ENCODE data around the gene NINJ1. TPM values are rescaled to one million over a fixed set of nuclear protein-coding genes. Genes with fewer than 3 reads are reported as not detected.

The NINJ1 gene
- total and polyA plus RNA-seq, 2 of the 13 experiments (the other 11 are each of a cell fraction or from before 2014, with no cell fraction given) = 81.2 to 92.1 TPM

DNA sequence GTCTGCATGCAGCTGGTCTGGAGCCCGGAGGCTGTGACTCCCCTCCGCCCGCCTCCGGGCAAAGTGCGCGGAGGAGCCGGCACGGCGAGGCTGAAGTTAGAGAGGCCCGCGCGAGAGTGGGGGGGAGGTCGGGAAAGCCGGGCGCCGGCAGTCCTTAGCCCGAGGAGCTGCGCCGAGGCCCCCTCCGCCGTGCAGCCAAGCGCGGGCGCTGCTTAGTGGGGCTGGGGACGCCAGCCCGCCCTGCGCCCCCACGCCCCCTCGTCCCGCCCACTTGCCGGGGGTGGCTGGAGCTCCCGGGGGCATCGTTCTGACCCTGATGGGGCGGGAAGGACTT, 403 bp downstream of the NINJ1 start (continued):
- TF ChIP-seq PTBP1 (IDR thresholded peaks at IDR 0.05; ENCODE audit: low read depth, low read length, poor library complexity, severe bottlenecking) = peak; percentile 51
- TF ChIP-seq, protein P1, sequence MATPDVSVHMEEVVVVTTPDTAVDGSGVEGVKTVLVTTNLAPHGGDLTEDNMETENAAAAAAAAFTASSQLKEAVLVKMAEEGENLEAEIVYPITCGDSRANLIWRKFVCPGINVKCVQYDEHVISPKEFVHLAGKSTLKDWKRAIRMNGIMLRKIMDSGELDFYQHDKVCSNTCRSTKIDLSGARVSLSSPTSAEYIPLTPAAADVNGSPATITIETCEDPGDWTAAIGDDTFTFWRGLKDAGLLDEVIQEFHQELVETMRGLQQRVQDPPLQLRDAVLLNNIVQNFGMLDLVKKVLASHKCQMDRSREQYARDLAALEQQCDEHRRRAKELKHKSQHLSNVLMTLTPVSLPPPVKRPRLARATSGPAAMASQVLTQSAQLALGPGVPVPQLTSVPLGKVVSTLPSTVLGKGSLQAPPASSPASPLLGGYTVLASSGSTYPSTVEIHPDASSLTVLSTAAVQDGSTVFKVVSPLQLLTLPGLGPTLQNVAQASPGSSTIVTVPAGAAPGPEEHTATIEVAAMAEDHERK (CRISPR knock-in tag; IDR thresholded peaks at IDR 0.05; ENCODE audit: low read depth) = 0 out of 2 replicates have a peak, but pooled peaks have one; percentile 28
- no peak for TF ChIP-seq DPF2 (CRISPR knock-in tag; IDR thresholded peaks at IDR 0.05; ENCODE audit: borderline replicate concordance, low read depth)
- peak; percentile 13; the same call in 1 of the 2 replicates for TF ChIP-seq ISL2 (CRISPR knock-in tag; IDR thresholded peaks at IDR 0.05)
- TF ChIP-seq ASH2L (IDR thresholded peaks at IDR 0.05; ENCODE audit: insufficient read length, low read depth, low read length) = peak; percentile 48
- peak; percentile 81; the same call in 1 of the 2 replicates for TF ChIP-seq HOXD1 (CRISPR knock-in tag; IDR thresholded peaks at IDR 0.05)
- no peak for TF ChIP-seq RBFOX2 (IDR thresholded peaks at IDR 0.05; ENCODE audit: low read depth, low read length)
- TF ChIP-seq NCOR1 (IDR thresholded peaks at IDR 0.05; ENCODE audit: borderline replicate concordance, low read length) = peak; percentile 80; the same call in 1 of the 2 replicates
- 0 out of 2 replicates have a peak, but pooled peaks have one; percentile 57 for TF ChIP-seq CC2D1A (CRISPR knock-in tag; IDR thresholded peaks at IDR 0.05)
- TF ChIP-seq ZNF547 (CRISPR knock-in tag; IDR thresholded peaks at IDR 0.05) = no peak
- no peak for TF ChIP-seq SOX6 (IDR thresholded peaks at IDR 0.05)
- TF ChIP-seq SOX6 (CRISPR knock-in tag; IDR thresholded peaks at IDR 0.05) = peak; percentile 51; the same call in 1 of the 2 replicates
- TF ChIP-seq ZBTB7B (CRISPR knock-in tag; IDR thresholded peaks at IDR 0.05) = peak; percentile 63
- peak; percentile 21; the same call in 1 of the 2 replicates for TF ChIP-seq POLR2G (IDR thresholded peaks at IDR 0.05; ENCODE audit: low read depth, low read length)
- TF ChIP-seq, protein P2, sequence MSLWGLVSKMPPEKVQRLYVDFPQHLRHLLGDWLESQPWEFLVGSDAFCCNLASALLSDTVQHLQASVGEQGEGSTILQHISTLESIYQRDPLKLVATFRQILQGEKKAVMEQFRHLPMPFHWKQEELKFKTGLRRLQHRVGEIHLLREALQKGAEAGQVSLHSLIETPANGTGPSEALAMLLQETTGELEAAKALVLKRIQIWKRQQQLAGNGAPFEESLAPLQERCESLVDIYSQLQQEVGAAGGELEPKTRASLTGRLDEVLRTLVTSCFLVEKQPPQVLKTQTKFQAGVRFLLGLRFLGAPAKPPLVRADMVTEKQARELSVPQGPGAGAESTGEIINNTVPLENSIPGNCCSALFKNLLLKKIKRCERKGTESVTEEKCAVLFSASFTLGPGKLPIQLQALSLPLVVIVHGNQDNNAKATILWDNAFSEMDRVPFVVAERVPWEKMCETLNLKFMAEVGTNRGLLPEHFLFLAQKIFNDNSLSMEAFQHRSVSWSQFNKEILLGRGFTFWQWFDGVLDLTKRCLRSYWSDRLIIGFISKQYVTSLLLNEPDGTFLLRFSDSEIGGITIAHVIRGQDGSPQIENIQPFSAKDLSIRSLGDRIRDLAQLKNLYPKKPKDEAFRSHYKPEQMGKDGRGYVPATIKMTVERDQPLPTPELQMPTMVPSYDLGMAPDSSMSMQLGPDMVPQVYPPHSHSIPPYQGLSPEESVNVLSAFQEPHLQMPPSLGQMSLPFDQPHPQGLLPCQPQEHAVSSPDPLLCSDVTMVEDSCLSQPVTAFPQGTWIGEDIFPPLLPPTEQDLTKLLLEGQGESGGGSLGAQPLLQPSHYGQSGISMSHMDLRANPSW (CRISPR knock-in tag; IDR thresholded peaks at IDR 0.05; ENCODE audit: borderline replicate concordance) = 0 out of 2 replicates have a peak, but pooled peaks have one; percentile 2
- peak; percentile 8; the same call in 1 of the 2 replicates for TF ChIP-seq CBX5 (CRISPR knock-in tag; IDR thresholded peaks at IDR 0.05; ENCODE audit: borderline replicate concordance)
- peak; percentile 32; the same call in 1 of the 2 replicates for TF ChIP-seq ZNF292 (CRISPR knock-in tag; IDR thresholded peaks at IDR 0.05; ENCODE audit: borderline replicate concordance, low read depth)
- TF ChIP-seq, protein P3, sequence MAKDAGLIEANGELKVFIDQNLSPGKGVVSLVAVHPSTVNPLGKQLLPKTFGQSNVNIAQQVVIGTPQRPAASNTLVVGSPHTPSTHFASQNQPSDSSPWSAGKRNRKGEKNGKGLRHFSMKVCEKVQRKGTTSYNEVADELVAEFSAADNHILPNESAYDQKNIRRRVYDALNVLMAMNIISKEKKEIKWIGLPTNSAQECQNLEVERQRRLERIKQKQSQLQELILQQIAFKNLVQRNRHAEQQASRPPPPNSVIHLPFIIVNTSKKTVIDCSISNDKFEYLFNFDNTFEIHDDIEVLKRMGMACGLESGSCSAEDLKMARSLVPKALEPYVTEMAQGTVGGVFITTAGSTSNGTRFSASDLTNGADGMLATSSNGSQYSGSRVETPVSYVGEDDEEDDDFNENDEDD (CRISPR knock-in tag; IDR thresholded peaks at IDR 0.05; ENCODE audit: borderline replicate concordance) = peak; percentile 33; the same call in 1 of the 2 replicates
- TF ChIP-seq EED (CRISPR knock-in tag; IDR thresholded peaks at IDR 0.05) = no peak
- TF ChIP-seq, protein P4, sequence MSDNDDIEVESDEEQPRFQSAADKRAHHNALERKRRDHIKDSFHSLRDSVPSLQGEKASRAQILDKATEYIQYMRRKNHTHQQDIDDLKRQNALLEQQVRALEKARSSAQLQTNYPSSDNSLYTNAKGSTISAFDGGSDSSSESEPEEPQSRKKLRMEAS (IDR thresholded peaks at IDR 0.05) = peak; percentile 79
- peak; percentile 69 for TF ChIP-seq AGO2 (optimal IDR thresholded peaks at IDR 0.05; ENCODE audit: low read depth, low read length)
- TF ChIP-seq, protein P5, sequence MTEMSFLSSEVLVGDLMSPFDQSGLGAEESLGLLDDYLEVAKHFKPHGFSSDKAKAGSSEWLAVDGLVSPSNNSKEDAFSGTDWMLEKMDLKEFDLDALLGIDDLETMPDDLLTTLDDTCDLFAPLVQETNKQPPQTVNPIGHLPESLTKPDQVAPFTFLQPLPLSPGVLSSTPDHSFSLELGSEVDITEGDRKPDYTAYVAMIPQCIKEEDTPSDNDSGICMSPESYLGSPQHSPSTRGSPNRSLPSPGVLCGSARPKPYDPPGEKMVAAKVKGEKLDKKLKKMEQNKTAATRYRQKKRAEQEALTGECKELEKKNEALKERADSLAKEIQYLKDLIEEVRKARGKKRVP (CRISPR knock-in tag; IDR thresholded peaks at IDR 0.05) = peak in 1 of 2 experiments; percentile 84; a peak in 1 of 4 replicates
- TF ChIP-seq SNAPC2 (CRISPR knock-in tag; IDR thresholded peaks at IDR 0.05) = 0 out of 2 replicates have a peak, but pooled peaks have one; percentile 35
